Lower lobe of right lung (tissue), 2 donors: ENCODE results near the gene SUCLA2. TPM values are rescaled to one million over a fixed set of nuclear protein-coding genes. Genes with fewer than 3 reads are reported as not detected.

Source experiments
- ATAC-seq, 2 donors: fragments of 200-7000 bp; cut with Tn5 transposase; one replicate each; pipeline ENCODE4 v1.9.1; 2020 to 2022; ENCODE audit warnings: mild to moderate bottlenecking in 2 of 2, moderate library complexity in 2 of 2
- DNase-seq: peaks from one replicate; pipeline ENCODE4 v3.0.0-alpha.2; 2020
- H3K27ac ChIP-seq: fragments of 200-600 bp; one replicate; pipeline ENCODE4 v1.8.0; 2022
- H3K27me3 ChIP-seq: fragments of 200-600 bp; one replicate; pipeline ENCODE4 v1.8.0; 2022; ENCODE audit warnings: low read depth
- H3K36me3 ChIP-seq: fragments of 200-600 bp; one replicate; pipeline ENCODE4 v1.8.0; 2022; ENCODE audit warnings: mild to moderate bottlenecking
- H3K4me1 ChIP-seq: fragments of 200-600 bp; one replicate; pipeline ENCODE4 v1.8.0; 2022
- H3K4me3 ChIP-seq: fragments of 200-600 bp; one replicate; pipeline ENCODE4 v1.8.0; 2022; ENCODE audit warnings: mild to moderate bottlenecking
- H3K9me3 ChIP-seq: fragments of 200-600 bp; one replicate; pipeline ENCODE4 v1.8.0; 2022
- intact Hi-C: fragments of 100-400 bp; cut with DNase I; formaldehyde crosslinking; loops from one replicate; pipeline ENCODE4 v1.11.0; 2022
- total RNA-seq: library from RNA; stranded (reverse); fragmentation: NEBNext Ultra II Directional; extraction: Animal tissue kit (Norgen Biotek cat#: 25700); gene quantifications from one replicate; pipeline ENCODE4 v1.2.1, GENCODE V29; 2021
- TF ChIP-seq, protein P1 (sequence below): fragments of 200-600 bp; IDR thresholded peaks from one replicate; pipeline ENCODE4 v1.8.0; 2022; ENCODE audit warnings: antibody characterized with exemption, mild to moderate bottlenecking
- donor health status: DM: no; HTN: yes; CAD: no; lungs with severe emphysema.

Gene SUCLA2
- total RNA-seq, 1 donor from 2014 or later, result 36.7 TPM

DNA sequence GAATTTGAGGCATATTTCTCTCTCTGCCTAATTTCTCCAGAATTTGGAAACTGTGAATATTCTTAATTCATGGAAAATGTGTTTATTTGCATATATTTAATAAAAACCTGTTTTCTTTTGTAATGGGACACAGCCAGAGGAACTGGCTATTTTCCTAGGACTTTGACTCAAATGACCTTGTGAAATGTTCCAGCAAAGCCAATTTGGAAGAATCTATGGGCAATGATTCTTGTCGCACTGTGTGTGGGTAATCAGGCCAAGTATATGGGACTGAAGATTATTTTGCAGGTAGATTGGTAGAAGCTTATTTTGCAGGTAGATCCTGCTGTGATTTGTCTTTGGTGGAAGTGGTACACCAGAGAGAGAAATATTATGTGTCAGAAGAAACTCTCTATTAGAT is 38.8 kb downstream of the SUCLA2 start:
- DNase-seq (no peak), ATAC-seq (no peak)
- no peaks in the 10 kb centered on the region for H3K4me1 ChIP-seq
- H3K4me3 ChIP-seq, result no peak overlapping the region
- intact Hi-C loops, result no loop called here
- no peaks in the 10 kb centered on the region for H3K27me3 ChIP-seq
- H3K36me3 ChIP-seq, result peaks cover 49% of the 10 kb centered on the region
- no peak overlapping the region for H3K27ac ChIP-seq
- H3K9me3 ChIP-seq, result no peaks in the 10 kb centered on the region
- TF ChIP-seq, protein P1, sequence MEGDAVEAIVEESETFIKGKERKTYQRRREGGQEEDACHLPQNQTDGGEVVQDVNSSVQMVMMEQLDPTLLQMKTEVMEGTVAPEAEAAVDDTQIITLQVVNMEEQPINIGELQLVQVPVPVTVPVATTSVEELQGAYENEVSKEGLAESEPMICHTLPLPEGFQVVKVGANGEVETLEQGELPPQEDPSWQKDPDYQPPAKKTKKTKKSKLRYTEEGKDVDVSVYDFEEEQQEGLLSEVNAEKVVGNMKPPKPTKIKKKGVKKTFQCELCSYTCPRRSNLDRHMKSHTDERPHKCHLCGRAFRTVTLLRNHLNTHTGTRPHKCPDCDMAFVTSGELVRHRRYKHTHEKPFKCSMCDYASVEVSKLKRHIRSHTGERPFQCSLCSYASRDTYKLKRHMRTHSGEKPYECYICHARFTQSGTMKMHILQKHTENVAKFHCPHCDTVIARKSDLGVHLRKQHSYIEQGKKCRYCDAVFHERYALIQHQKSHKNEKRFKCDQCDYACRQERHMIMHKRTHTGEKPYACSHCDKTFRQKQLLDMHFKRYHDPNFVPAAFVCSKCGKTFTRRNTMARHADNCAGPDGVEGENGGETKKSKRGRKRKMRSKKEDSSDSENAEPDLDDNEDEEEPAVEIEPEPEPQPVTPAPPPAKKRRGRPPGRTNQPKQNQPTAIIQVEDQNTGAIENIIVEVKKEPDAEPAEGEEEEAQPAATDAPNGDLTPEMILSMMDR, result no peak

DNA sequence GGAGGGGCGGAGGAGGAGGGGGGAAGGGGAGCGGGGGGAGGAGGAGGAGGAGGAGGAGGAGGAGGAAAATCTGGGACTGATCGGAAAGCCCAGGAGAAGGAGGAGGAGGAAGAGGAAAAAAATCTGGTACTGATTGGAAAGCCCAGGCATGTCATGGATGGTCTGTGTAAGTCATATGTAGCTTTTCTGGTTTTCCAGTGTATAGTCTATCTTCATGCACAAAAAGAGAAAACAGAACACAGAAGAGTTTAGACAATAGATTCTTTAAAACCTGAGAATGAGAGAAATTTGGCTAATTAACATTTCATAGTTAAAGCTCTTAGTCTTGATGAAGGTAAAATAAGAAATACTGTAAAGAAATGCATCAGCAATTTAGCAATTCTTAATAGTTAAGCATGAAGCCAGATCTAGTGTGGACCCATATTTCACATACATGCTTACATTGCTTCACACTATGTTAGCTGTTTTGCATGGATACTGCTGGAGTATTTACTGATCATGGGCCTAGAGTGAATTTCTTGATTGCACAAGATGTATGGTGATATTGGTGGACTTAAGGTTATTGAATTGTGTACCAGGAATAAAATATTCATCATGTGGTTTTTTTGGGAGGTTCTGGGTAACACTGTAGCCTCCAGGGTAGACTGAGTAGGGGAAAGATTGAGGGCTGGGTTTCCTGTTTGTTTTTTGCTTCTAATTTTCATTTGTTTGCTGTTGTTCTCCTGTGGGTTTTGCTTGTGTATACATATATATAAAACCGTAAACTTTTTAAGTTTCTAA is 41.4 kb downstream of the SUCLA2 start:
- intact Hi-C loops, result no loop called here
- no peak overlapping the region for H3K27ac ChIP-seq
- peaks cover 25% of the 10 kb centered on the region for H3K36me3 ChIP-seq
- no peak for ATAC-seq
- H3K4me3 ChIP-seq, result no peak overlapping the region
- TF ChIP-seq, protein P1, result no peak
- H3K9me3 ChIP-seq, result no peaks in the 10 kb centered on the region
- no peak for DNase-seq
- H3K4me1 ChIP-seq, result no peaks in the 10 kb centered on the region
- H3K27me3 ChIP-seq, result no peaks in the 10 kb centered on the region

DNA sequence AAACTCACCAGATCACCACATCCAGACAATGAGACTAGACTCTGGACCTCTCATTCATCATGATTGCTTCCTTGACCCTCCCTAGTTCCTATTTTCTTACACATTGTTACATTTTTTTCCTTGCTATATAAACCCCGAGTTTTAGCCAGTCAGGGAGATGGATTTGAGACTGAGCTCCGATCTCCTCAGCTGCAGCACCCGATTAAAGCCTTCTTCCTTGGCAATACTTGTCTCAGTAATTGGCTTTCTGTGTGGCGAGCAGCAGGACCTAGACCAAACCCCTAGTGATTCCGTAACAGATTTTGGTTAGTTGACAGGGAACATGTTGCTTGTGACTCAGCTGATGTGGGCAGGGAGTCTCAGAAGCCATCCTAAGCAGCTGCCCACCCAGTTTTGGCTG is 44.0 kb downstream of the SUCLA2 start:
- H3K9me3 ChIP-seq, result no peaks in the 10 kb centered on the region
- no peak for ATAC-seq
- H3K27me3 ChIP-seq, result no peaks in the 10 kb centered on the region
- no peaks in the 10 kb centered on the region for H3K4me1 ChIP-seq
- H3K36me3 ChIP-seq, result peaks cover 32% of the 10 kb centered on the region
- intact Hi-C loops, result no loop called here
- H3K4me3 ChIP-seq, result no peak overlapping the region
- TF ChIP-seq, protein P1, result no peak
- no peak overlapping the region for H3K27ac ChIP-seq
- DNase-seq, result no peak

DNA sequence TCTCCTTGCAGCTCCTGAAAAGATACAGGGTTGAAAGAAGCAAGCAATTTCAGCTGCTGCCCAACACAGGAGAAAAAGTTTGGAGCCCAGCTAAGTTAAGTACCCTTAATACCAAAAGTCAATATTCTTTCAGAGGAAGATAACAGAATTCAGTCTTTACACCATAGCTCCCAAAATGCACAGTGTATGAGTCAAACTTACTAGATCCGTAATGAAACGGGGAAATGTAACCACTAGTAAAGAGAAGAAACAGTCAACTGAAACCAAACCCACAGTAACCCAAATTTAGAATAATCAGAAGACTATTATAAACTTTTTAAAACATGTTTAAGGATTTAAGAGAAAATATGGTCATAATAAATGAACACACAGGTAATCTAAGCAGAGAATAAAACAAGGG is 45.2 kb downstream of the SUCLA2 start:
- DNase-seq, result no peak
- TF ChIP-seq, protein P1, result no peak
- peaks cover 39% of the 10 kb centered on the region for H3K36me3 ChIP-seq
- intact Hi-C loops, result no loop called here
- no peak overlapping the region for H3K4me3 ChIP-seq
- H3K27ac ChIP-seq, result no peak overlapping the region
- no peaks in the 10 kb centered on the region for H3K9me3 ChIP-seq
- no peak for ATAC-seq
- no peaks in the 10 kb centered on the region for H3K4me1 ChIP-seq
- H3K27me3 ChIP-seq, result no peaks in the 10 kb centered on the region

DNA sequence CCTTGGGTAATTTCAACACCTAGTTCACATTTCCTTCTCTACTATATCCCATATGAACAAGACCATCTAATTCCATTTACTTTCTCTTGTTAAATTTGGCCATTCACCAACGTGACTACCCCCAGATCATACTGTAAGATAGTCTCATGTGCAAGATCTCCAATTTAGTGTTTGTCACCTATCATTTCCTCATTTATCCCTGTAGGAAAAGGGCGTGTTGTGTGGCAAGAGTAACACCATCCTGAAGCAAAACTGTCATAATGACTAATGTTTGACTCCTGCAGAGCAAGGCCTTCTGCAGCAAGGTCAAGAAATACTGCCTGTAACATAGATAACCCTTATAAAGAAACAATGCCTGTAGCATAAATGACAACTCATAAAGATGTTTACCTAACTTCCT is 51.3 kb downstream of the SUCLA2 start:
- TF ChIP-seq, protein P1, result no peak
- intact Hi-C loops, result no loop called here
- Histone ChIP-seq H3K4me3 (no peak overlapping the region), H3K27me3 (no peaks in the 10 kb centered on the region), H3K27ac (no peak overlapping the region), H3K9me3 (no peaks in the 10 kb centered on the region), H3K4me1 (no peaks in the 10 kb centered on the region), H3K36me3 (peaks cover 66% of the 10 kb centered on the region)
- no peak for DNase-seq
- no peak for ATAC-seq
